Testis (tissue), 3 donors: ENCODE results near the gene SAMD4B. TPM values are rescaled to one million over a fixed set of nuclear protein-coding genes. Genes with fewer than 3 reads are reported as not detected.
A peak's percentile ranks its signal among the peaks of the same experiment; 100 is the strongest.

Source experiments
- DNase-seq: peaks from one replicate; pipeline ENCODE4 v3.0.0-alpha.2; 2019
- H3K27ac ChIP-seq, 2 donors: fragments of 200-600 bp; sonication (generic); one replicate each; pipeline ENCODE4 v1.5.1; 2019
- H3K27me3 ChIP-seq: fragments of 200-600 bp; sonication (generic); one replicate; pipeline ENCODE4 v1.5.1; 2019
- H3K36me3 ChIP-seq: fragments of 200-600 bp; sonication (generic); one replicate; pipeline ENCODE4 v1.5.1; 2017; ENCODE audit warnings: low read depth; ENCODE audit errors: missing control alignments
- H3K4me1 ChIP-seq: fragments of 200-600 bp; sonication (generic); one replicate; pipeline ENCODE4 v1.5.1; 2019
- H3K4me3 ChIP-seq, 2 donors: fragments of 200-600 bp; sonication (generic); one replicate each; pipeline ENCODE4 v1.5.1; 2017 to 2019
- H3K9me3 ChIP-seq: fragments of 200-600 bp; sonication (generic); one replicate; pipeline ENCODE4 v1.5.1; 2017
- CTCF ChIP-seq, 3 experiments: fragments of 450-650 bp in 2 of 3; fragments of 200-600 bp in 1 of 3; sonication (generic) in 1 of 3; IDR thresholded peaks; one replicate each; pipeline ENCODE4 v1.5.1; 2016 to 2019; ENCODE audit warnings: antibody characterized with exemption in 3 of 3, mild to moderate bottlenecking in 2 of 3, moderate library complexity in 1 of 3
- POLR2A ChIP-seq: fragments of 450-650 bp; IDR thresholded peaks from one replicate; pipeline ENCODE4 v1.6.1; 2017; ENCODE audit warnings: antibody characterized with exemption, mild to moderate bottlenecking, moderate library complexity
- WGBS, 2 donors: methylation state at CpG; one replicate each; pipeline ENCODE4 v1.1.5; 2018; 5-methylcytosine and 5-hydroxymethylcytosine counted together
- intact Hi-C: fragments of 100-400 bp; cut with DNase I; formaldehyde crosslinking; loops from one replicate; pipeline ENCODE4 v1.15.1; 2023; ENCODE audit warnings: low total_unique reads
- polyA plus RNA-seq: library from polyadenylated mRNA; stranded (reverse); fragments of 350-450 nt; fragmentation: Illumina TruSeq; extraction: RNeasy Lipid Tissue Mini Kit (QIAGEN cat#74804); gene quantifications from one replicate; pipeline ENCODE4 v1.2.3, GENCODE V29; 2014; ENCODE audit warnings: low read depth, low replicate concordance; ENCODE audit not compliant: insufficient read depth
- total RNA-seq, 2 donors: library from RNA; depleted of rRNA; stranded (reverse); fragments of >200 nt; gene quantifications; one replicate each; pipeline ENCODE4 v1.2.3, GENCODE V29; 2016

The SAMD4B gene
- total and polyA plus RNA-seq, 3 donors from 2014 or later: 159 to 276 (median 228) TPM

- Histone ChIP-seq H3K4me3 (no peak overlapping the region), H3K4me1 (peaks cover 17% of the 10 kb centered on the region), H3K27ac (peak overlapping the region in 1 of 2 donors; percentile 54), H3K27me3 (no peaks in the 10 kb centered on the region), H3K36me3 (no peaks in the 10 kb centered on the region), H3K9me3 (no peaks in the 10 kb centered on the region)
- intact Hi-C loops: no loop called here
- TF ChIP-seq POLR2A (no peak), CTCF (IDR thresholded peaks at IDR 0.05) (no peak)
- no peak for DNase-seq
- 58 to 61% methylated on average over 6 of the region's 6 CpGs for WGBS, 2 donors
These were observed 20.7 kb downstream of the SAMD4B start for GRCh38 chr19:39362682-39363657.

DNA sequence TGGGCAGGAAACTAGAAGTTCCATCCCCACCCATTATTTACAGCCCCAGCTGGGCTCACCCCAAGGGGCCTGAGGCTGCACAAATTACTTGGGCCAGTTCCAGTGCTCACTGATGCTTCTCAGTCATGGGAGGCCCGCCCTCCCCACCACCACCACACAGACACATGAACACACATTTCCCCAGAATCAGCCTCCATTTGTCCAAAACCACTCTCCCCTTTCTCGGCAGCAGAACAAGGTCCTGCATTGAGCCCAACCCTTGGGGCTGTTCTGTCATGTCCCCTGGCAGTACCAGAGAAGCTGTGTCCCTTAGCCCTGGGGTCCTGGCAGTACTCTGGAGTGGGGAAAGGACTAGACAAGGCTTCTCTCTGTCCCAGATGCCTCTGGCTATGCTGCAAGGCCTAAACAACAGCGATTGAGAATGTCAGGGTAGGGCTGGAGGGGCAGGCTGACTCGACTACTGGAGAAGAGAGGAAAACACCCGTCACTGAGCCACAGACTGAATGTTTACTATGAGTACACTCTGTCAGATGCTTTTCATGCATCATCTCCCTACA, 21.8 kb downstream of the SAMD4B start:
- H3K27ac ChIP-seq: peak overlapping the region; percentile 21 to 54
- H3K27me3 ChIP-seq: no peaks in the 10 kb centered on the region
- intact Hi-C loops: no loop called here
- no peaks in the 10 kb centered on the region for H3K36me3 ChIP-seq
- H3K4me1 ChIP-seq: peaks cover 17% of the 10 kb centered on the region
- H3K9me3 ChIP-seq: no peaks in the 10 kb centered on the region
- H3K4me3 ChIP-seq: no peak overlapping the region
- DNase-seq: peak; percentile 74
- WGBS, 2 donors: 61 to 81% methylated on average over 4 to 5 of the region's 5 CpGs
- TF ChIP-seq CTCF (IDR thresholded peaks at IDR 0.05) (no peak), POLR2A (no peak)

GRCh38 chr19:39365531-39365930, 23.3 kb downstream of the SAMD4B start:
- H3K4me1 ChIP-seq: peaks cover 17% of the 10 kb centered on the region
- TF ChIP-seq POLR2A (no peak), CTCF (IDR thresholded peaks at IDR 0.05) (no peak)
- no peaks in the 10 kb centered on the region for H3K27me3 ChIP-seq
- intact Hi-C loops: no loop called here
- no peak overlapping the region for H3K4me3 ChIP-seq
- WGBS, 2 donors: 85 to 100% methylated on average over 1 of the region's 1 CpG
- no peak overlapping the region for H3K27ac ChIP-seq
- DNase-seq: no peak
- no peaks in the 10 kb centered on the region for H3K9me3 ChIP-seq
- H3K36me3 ChIP-seq: no peaks in the 10 kb centered on the region

DNA sequence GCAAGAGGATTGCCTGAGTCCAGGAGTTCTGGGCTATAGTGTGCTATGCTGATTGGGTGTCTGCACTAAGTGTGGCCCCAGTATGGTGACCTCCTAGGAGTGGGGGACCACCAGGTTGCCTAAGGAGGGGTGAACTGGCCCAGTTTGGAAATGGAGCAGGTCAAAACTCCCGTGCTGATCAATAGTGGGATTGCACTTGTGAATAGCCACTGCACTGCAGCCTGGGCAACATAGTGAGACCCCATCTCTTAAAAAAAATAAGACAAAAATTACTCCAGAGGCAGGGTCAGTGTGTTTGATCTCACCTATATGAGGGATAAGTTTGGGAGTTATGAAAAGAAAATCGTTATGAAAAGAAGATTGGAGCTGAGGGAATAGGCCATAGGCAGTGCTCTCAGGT, 27.0 kb downstream of the SAMD4B start:
- intact Hi-C loops: no loop called here
- no peak overlapping the region for H3K27ac ChIP-seq
- TF ChIP-seq POLR2A: no peak
- TF ChIP-seq CTCF (IDR thresholded peaks at IDR 0.05): no peak
- H3K27me3 ChIP-seq: no peaks in the 10 kb centered on the region
- H3K4me1 ChIP-seq: peaks cover 12% of the 10 kb centered on the region
- 68 to 88% methylated on average over 2 of the region's 2 CpGs for WGBS, 2 donors
- no peak overlapping the region for H3K4me3 ChIP-seq
- DNase-seq: no peak
- no peaks in the 10 kb centered on the region for H3K9me3 ChIP-seq
- no peaks in the 10 kb centered on the region for H3K36me3 ChIP-seq
